ENCODE measurements around the gene HS3ST5. TPM values are rescaled to one million over a fixed set of nuclear protein-coding genes. Genes with fewer than 3 reads are reported as not detected.

The HS3ST5 gene
- total RNA-seq, 1 experiment from 2014 or later = 14.4 TPM

DNA sequence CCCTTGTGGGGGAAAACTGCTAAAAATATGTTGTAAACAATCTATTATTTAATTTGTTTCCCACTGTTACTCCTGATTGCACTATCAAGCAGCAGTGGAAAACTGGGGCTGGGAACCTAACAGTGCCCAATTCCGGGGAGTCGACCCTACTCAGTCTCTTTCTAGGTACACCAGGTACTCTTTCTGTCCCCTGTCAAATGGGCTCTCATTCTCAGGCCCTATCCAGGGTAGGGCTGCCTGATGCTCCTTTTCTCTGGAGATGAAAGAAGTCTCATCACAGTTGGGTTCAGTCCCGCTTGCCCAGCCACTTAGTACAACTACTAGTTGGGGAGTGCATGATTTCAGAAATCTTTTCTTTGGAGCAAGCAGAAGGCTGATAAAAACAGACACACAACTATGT lies 52.0 kb downstream of the HS3ST5 start:
- H3K27ac ChIP-seq (ENCODE audit: insufficient read length, low read depth, low read length) = no peak overlapping the region
- no peak overlapping the region for H3K14ac ChIP-seq (ENCODE audit: insufficient read depth, low read length)
- no peaks in the 10 kb centered on the region for H3K27me3 ChIP-seq (ENCODE audit: insufficient read depth, low read length)
- no peak overlapping the region for H2BK120ac ChIP-seq (ENCODE audit: low read depth, low read length, poor library complexity, severe bottlenecking)
- Mint-ChIP-seq H3K27me3 (ENCODE audit: low read depth) (no peaks in the 10 kb centered on the region), H3K9me3 (no peaks in the 10 kb centered on the region), H3K27ac (peak overlapping the region in 1 of 3 experiments; percentile 22; a peak in 1 of 7 replicates), H3K4me1 (peaks cover 20 to 31% of the 10 kb centered on the region in 2 experiments), H3K36me3 (ENCODE audit: insufficient read depth in 1 of 3, low read depth in 3 of 3) (peaks cover 6 to 27% (median 15%) of the 10 kb centered on the region in 3 experiments), H3K4me3 (no peak overlapping the region)
- no CpG with 5 or more reads among the region's 3 CpGs for WGBS (ENCODE audit: extremely low coverage, insufficient read length, low lambda C conversion rate)
- no peak overlapping the region for H3K18ac ChIP-seq (ENCODE audit: insufficient read length, low read depth, low read length)
- H3K79me1 ChIP-seq (ENCODE audit: insufficient read depth, low read depth, low read length, poor library complexity, severe bottlenecking) = no peaks in the 10 kb centered on the region
- no peaks in the 10 kb centered on the region for H4K20me1 ChIP-seq (ENCODE audit: control insufficient read depth, insufficient read depth, insufficient read length)
- no peak overlapping the region for H2BK12ac ChIP-seq (ENCODE audit: insufficient read length, low read depth, low read length)
- no peaks in the 10 kb centered on the region; the same call in 1 of the 2 replicates for H3K4me1 ChIP-seq (ENCODE audit: insufficient read depth, low read length)
- no peak overlapping the region for H4K8ac ChIP-seq (replicated peaks; ENCODE audit: insufficient read length, low read depth, low read length)
- no peak overlapping the region for H3K4ac ChIP-seq (ENCODE audit: low read depth, low read length)
- H3K23me2 ChIP-seq (ENCODE audit: insufficient read length, low read depth, low read length, poor library complexity, severe bottlenecking) = no peaks in the 10 kb centered on the region
- H2BK5ac ChIP-seq (ENCODE audit: insufficient read length, low read length) = no peak overlapping the region
- no peaks in the 10 kb centered on the region for H3K79me2 ChIP-seq (ENCODE audit: insufficient read depth, low read length)
- H3T11ph ChIP-seq (ENCODE audit: low read length) = no peak overlapping the region
- no peak for DNase-seq
- no peak overlapping the region for H2BK20ac ChIP-seq (ENCODE audit: low read depth, low read length, poor library complexity, severe bottlenecking)
- no peak overlapping the region for H3K56ac ChIP-seq (ENCODE audit: insufficient read length, low read depth, low read length)
- H4K91ac ChIP-seq (ENCODE audit: insufficient read length, low read depth, low read length) = no peak overlapping the region
- H2AFZ ChIP-seq (ENCODE audit: low read length) = no peak overlapping the region
- H4K5ac ChIP-seq (ENCODE audit: insufficient read length, low read depth, low read length) = no peak overlapping the region
- H2AK5ac ChIP-seq (ENCODE audit: insufficient read length, low read length) = no peak overlapping the region
- H3K23ac ChIP-seq (ENCODE audit: insufficient read length, low read depth, low read length) = no peak overlapping the region
- H3K9ac ChIP-seq (ENCODE audit: extremely low read depth, insufficient read length, low read length) = no peak overlapping the region
- H3K9me3 ChIP-seq (ENCODE audit: control insufficient read depth, low read depth, low read length) = no peaks in the 10 kb centered on the region
- H3K4me2 ChIP-seq (ENCODE audit: insufficient read depth, insufficient read length, low read length) = no peak overlapping the region
- TF ChIP-seq, protein P1, sequence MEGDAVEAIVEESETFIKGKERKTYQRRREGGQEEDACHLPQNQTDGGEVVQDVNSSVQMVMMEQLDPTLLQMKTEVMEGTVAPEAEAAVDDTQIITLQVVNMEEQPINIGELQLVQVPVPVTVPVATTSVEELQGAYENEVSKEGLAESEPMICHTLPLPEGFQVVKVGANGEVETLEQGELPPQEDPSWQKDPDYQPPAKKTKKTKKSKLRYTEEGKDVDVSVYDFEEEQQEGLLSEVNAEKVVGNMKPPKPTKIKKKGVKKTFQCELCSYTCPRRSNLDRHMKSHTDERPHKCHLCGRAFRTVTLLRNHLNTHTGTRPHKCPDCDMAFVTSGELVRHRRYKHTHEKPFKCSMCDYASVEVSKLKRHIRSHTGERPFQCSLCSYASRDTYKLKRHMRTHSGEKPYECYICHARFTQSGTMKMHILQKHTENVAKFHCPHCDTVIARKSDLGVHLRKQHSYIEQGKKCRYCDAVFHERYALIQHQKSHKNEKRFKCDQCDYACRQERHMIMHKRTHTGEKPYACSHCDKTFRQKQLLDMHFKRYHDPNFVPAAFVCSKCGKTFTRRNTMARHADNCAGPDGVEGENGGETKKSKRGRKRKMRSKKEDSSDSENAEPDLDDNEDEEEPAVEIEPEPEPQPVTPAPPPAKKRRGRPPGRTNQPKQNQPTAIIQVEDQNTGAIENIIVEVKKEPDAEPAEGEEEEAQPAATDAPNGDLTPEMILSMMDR (conservative IDR thresholded peaks at IDR 0.05) = no peak
- no peak overlapping the region for H2BK15ac ChIP-seq (ENCODE audit: low read depth, low read length)
